A549 (cell line): ENCODE measurements around the gene TIE1. TPM values are rescaled to one million over a fixed set of nuclear protein-coding genes. Genes with fewer than 3 reads are reported as not detected.

ENCODE experiments used
- ATAC-seq, 2 experiments: fragments of 200-7000 bp in 1 of 2; fragments of >200 bp in 1 of 2; cut with Nextera tagmentation in 1 of 2; cut with Tn5 transposase in 1 of 2; 3 replicates each; pipeline versions ENCODE4 v1.8.0 to v1.9.1; 2018 to 2020; ENCODE audit warnings: mild to moderate bottlenecking in 1 of 2, moderate library complexity in 1 of 2
- CTCF ChIA-PET: fragments of 300-600 bp; sonication (Branson Sonifier 250); formaldehyde crosslinking; extraction: SDS; loops from one replicate; lab custom pipeline; 2021; ENCODE audit warnings: antibody characterized with exemption, inconsistent platforms; lab: Yijun Ruan, JAX
- POLR2A ChIA-PET: fragments of 350-600 bp; formaldehyde crosslinking; extraction: SDS; loops from one replicate; lab custom pipeline; 2021; ENCODE audit warnings: antibody characterized with exemption, inconsistent platforms; lab: Yijun Ruan, JAX
- DNase-seq, 2 experiments: peaks; one replicate each; pipeline versions ENCODE4 v3.0.0 to v3.0.0-alpha.2; 2011 to 2016; ENCODE audit warnings: low read depth in 1 of 2, low spot score in 1 of 2
- FAIRE-seq: peaks from 2 replicates; lab custom pipeline; 2011; peaks lifted over from hg19 to GRCh38; lab: Jason Lieb, UNC
- H3K27ac ChIP-seq, 2 experiments: fragments of >200 bp; sonication (Bioruptor Twin); formaldehyde crosslinking; 3 replicates each; pipeline ENCODE4 v1.5.1; 2016 to 2017
- H3K4me1 ChIP-seq: fragments of >200 bp; sonication (Bioruptor Twin); formaldehyde crosslinking; 3 replicates; pipeline ENCODE4 v1.6.1; 2016
- H3K4me2 ChIP-seq: fragments of >200 bp; sonication (Bioruptor Twin); formaldehyde crosslinking; 3 replicates; pipeline ENCODE4 v1.6.1; 2016
- H3K4me3 ChIP-seq: fragments of >200 bp; sonication (Bioruptor Twin); formaldehyde crosslinking; 3 replicates; pipeline ENCODE4 v1.5.1; 2016
- H3K9me3 ChIP-seq: fragments of >200 bp; sonication (Bioruptor Twin); formaldehyde crosslinking; 3 replicates; pipeline ENCODE4 v1.6.1; 2016
- ATOH8 ChIP-seq: fragments of 250-450 bp; sonication (Bioruptor Pico); IDR thresholded peaks from 2 replicates; pipeline ENCODE4 v1.5.0; 2020; ENCODE audit warnings: low read depth, mild to moderate bottlenecking, moderate library complexity
- BCL3 ChIP-seq: fragments of >200 bp; sonication (Bioruptor Twin); formaldehyde crosslinking; IDR thresholded peaks from 3 replicates; pipeline ENCODE4 v1.6.1; 2016
- CBX2 ChIP-seq: fragments of 200-600 bp; sonication (generic); IDR thresholded peaks from 2 replicates; pipeline ENCODE4 v1.6.1; 2016; ENCODE audit warnings: low read depth, mild to moderate bottlenecking, borderline replicate concordance
- CTCF ChIP-seq: fragments of >200 bp; sonication (Bioruptor Twin); formaldehyde crosslinking; IDR thresholded peaks from 3 replicates; pipeline ENCODE4 v1.5.1; 2016
- ESRRA ChIP-seq: fragments of 150-350 bp; IDR thresholded peaks from 2 replicates; pipeline ENCODE4 v1.6.1; 2014; ENCODE audit warnings: mild to moderate bottlenecking, low read length, borderline replicate concordance
- HES2 ChIP-seq: fragments of >200 bp; sonication (Bioruptor Twin); formaldehyde crosslinking; IDR thresholded peaks from 2 replicates; pipeline ENCODE4 v1.6.1; 2016
- HOXA7 ChIP-seq: fragments of 250-450 bp; sonication (Bioruptor Pico); IDR thresholded peaks from 2 replicates; pipeline ENCODE4 v1.5.0; 2020; ENCODE audit warnings: mild to moderate bottlenecking, moderate library complexity
- HOXB13 ChIP-seq: fragments of 250-450 bp; sonication (Bioruptor Pico); IDR thresholded peaks from 2 replicates; pipeline ENCODE4 v1.5.0; 2020; ENCODE audit warnings: low read depth, mild to moderate bottlenecking, moderate library complexity
- JUNB ChIP-seq: fragments of >200 bp; sonication (Bioruptor Twin); formaldehyde crosslinking; IDR thresholded peaks from 2 replicates; pipeline ENCODE4 v1.6.1; 2016
- KDM1A ChIP-seq: fragments of 200-600 bp; sonication (generic); IDR thresholded peaks from 2 replicates; pipeline ENCODE4 v1.6.1; 2016; ENCODE audit warnings: low read depth, mild to moderate bottlenecking
- KDM5A ChIP-seq: fragments of 200-600 bp; sonication (generic); IDR thresholded peaks from 2 replicates; pipeline ENCODE4 v1.6.1; 2016; ENCODE audit warnings: antibody characterized with exemption, mild to moderate bottlenecking
- MAFK ChIP-seq: fragments of 450-650 bp; IDR thresholded peaks from 2 replicates; pipeline ENCODE4 v1.6.1; 2014; ENCODE audit not compliant: partially characterized antibody
- NFE2L2 ChIP-seq: fragments of 150-350 bp; conservative IDR thresholded peaks from 2 replicates; pipeline ENCODE4 v1.6.1; 2014; ENCODE audit warnings: low read length
- NPAS2 ChIP-seq: fragments of 250-450 bp; sonication (Bioruptor Pico); IDR thresholded peaks from 2 replicates; pipeline ENCODE4 v1.8.0; 2022; ENCODE audit warnings: mild to moderate bottlenecking, moderate library complexity, borderline replicate concordance
- POLR2A ChIP-seq: IDR thresholded peaks from 2 replicates; pipeline ENCODE4 v1.6.1; 2012; ENCODE audit warnings: mild to moderate bottlenecking, low read length
- RAD21 ChIP-seq, 2 experiments: fragments of >200 bp in 1 of 2; sonication (Bioruptor Twin) in 1 of 2; formaldehyde crosslinking in 1 of 2; IDR thresholded peaks in 1 of 2; conservative IDR thresholded peaks in 1 of 2; 2 replicates in 1 of 2; 3 replicates in 1 of 2; pipeline ENCODE4 v1.6.1; 2012 to 2018; ENCODE audit warnings: inconsistent platforms in 1 of 2
- RARB ChIP-seq: fragments of 250-450 bp; sonication (Bioruptor Pico); IDR thresholded peaks from 2 replicates; pipeline ENCODE4 v1.8.0; 2021; ENCODE audit warnings: mild to moderate bottlenecking, moderate library complexity
- RCOR1 ChIP-seq: fragments of 150-350 bp; IDR thresholded peaks from 2 replicates; pipeline ENCODE4 v1.6.1; 2014; ENCODE audit warnings: antibody characterized with exemption, low read length, low read depth
- RNF2 ChIP-seq: fragments of 200-600 bp; sonication (generic); IDR thresholded peaks from 2 replicates; pipeline ENCODE4 v1.6.1; 2016; ENCODE audit warnings: low read depth, mild to moderate bottlenecking, antibody characterized with exemption, moderate library complexity, borderline replicate concordance
- SREBF2 ChIP-seq: fragments of 450-650 bp; IDR thresholded peaks from 2 replicates; pipeline ENCODE4 v1.6.1; 2014; ENCODE audit warnings: mild to moderate bottlenecking, moderate library complexity
- TFCP2L1 ChIP-seq: fragments of 250-450 bp; sonication (Bioruptor Pico); IDR thresholded peaks from 2 replicates; pipeline ENCODE4 v1.5.0; 2021; ENCODE audit warnings: mild to moderate bottlenecking
- TP53 ChIP-seq: fragments of 250-450 bp; sonication (Bioruptor Pico); IDR thresholded peaks from 2 replicates; pipeline ENCODE4 v1.5.0; 2021; ENCODE audit warnings: mild to moderate bottlenecking, moderate library complexity
- ZC3H11A ChIP-seq: fragments of 450-650 bp; IDR thresholded peaks from 2 replicates; pipeline ENCODE4 v1.6.1; 2014; ENCODE audit warnings: antibody characterized with exemption, mild to moderate bottlenecking
- ZFP36 ChIP-seq: fragments of 450-650 bp; IDR thresholded peaks from 2 replicates; pipeline ENCODE4 v1.6.1; 2014; ENCODE audit warnings: borderline replicate concordance; ENCODE audit not compliant: partially characterized antibody
- WGBS: methylation state at CpG from one replicate; pipeline ENCODE4 v1.1.6; 2017; ENCODE audit errors: missing lambda C conversion rate; 5-methylcytosine and 5-hydroxymethylcytosine counted together
- polyA plus RNA-seq, 4 experiments: library from polyadenylated mRNA; depleted of rRNA in 3 of 4; stranded (reverse); fragments of >200 nt; fragmentation: RNase III in 1 of 4; extraction: RNeasy Plus Mini Kit Qiagen cat#74134 plus additional on column Dnase treatment in 1 of 4; gene quantifications; 2 replicates in 3 of 4; 3 replicates in 1 of 4; pipeline ENCODE4 v1.2.3, GENCODE V29; 2011 to 2017
- TF ChIP-seq, protein P1 (sequence below): fragments of 250-450 bp; sonication (Bioruptor Pico); IDR thresholded peaks from 2 replicates; pipeline ENCODE4 v1.5.0; 2021; ENCODE audit warnings: mild to moderate bottlenecking, moderate library complexity, borderline replicate concordance
- TF ChIP-seq, protein P2 (sequence below): fragments of 450-650 bp; IDR thresholded peaks from 2 replicates; pipeline ENCODE4 v1.6.1; 2014; ENCODE audit warnings: antibody characterized with exemption
- TF ChIP-seq, protein P3 (sequence below): IDR thresholded peaks from 2 replicates; pipeline ENCODE4 v1.6.1; 2012
- TF ChIP-seq, protein P4 (sequence below): IDR thresholded peaks from 2 replicates; pipeline ENCODE4 v1.6.1; 2012; ENCODE audit warnings: low read depth, borderline replicate concordance

Gene TIE1
- polyA plus RNA-seq, 2 of the 4 experiments (the other 2 are of a cell fraction): not detected

GRCh38 chr1:43298055-43298454 is 2.7 kb upstream of the TIE1 start:
- H3K4me2 ChIP-seq: no peak overlapping the region
- no peak overlapping the region for H3K27ac ChIP-seq
- WGBS: 78% methylated on average over 1 of the region's 1 CpG
- H3K4me1 ChIP-seq: peaks cover 8% of the 10 kb centered on the region; the same call in 1 of the 3 replicates
- ATAC-seq: no peak
- ChIA-PET POLR2A (no interaction called here), CTCF (no interaction called here)
- FAIRE-seq: no peak
- no peaks in the 10 kb centered on the region for H3K9me3 ChIP-seq
- TF ChIP-seq, protein P1, sequence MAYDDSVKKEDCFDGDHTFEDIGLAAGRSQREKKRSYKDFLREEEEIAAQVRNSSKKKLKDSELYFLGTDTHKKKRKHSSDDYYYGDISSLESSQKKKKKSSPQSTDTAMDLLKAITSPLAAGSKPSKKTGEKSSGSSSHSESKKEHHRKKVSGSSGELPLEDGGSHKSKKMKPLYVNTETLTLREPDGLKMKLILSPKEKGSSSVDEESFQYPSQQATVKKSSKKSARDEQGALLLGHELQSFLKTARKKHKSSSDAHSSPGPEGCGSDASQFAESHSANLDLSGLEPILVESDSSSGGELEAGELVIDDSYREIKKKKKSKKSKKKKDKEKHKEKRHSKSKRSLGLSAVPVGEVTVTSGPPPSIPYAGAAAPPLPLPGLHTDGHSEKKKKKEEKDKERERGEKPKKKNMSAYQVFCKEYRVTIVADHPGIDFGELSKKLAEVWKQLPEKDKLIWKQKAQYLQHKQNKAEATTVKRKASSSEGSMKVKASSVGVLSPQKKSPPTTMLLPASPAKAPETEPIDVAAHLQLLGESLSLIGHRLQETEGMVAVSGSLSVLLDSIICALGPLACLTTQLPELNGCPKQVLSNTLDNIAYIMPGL: no peak
- no peak for TF ChIP-seq RNF2
- no peak for TF ChIP-seq MAFK
- no peak for TF ChIP-seq NPAS2
- no peak for TF ChIP-seq KDM5A
- TF ChIP-seq POLR2A: no peak
- TF ChIP-seq, protein P2, sequence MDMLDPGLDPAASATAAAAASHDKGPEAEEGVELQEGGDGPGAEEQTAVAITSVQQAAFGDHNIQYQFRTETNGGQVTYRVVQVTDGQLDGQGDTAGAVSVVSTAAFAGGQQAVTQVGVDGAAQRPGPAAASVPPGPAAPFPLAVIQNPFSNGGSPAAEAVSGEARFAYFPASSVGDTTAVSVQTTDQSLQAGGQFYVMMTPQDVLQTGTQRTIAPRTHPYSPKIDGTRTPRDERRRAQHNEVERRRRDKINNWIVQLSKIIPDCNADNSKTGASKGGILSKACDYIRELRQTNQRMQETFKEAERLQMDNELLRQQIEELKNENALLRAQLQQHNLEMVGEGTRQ: no peak
- no peak for TF ChIP-seq RARB (CRISPR knock-in tag)
- no peak for TF ChIP-seq NFE2L2
- TF ChIP-seq, protein P3, sequence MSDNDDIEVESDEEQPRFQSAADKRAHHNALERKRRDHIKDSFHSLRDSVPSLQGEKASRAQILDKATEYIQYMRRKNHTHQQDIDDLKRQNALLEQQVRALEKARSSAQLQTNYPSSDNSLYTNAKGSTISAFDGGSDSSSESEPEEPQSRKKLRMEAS: no peak
- TF ChIP-seq, protein P4, sequence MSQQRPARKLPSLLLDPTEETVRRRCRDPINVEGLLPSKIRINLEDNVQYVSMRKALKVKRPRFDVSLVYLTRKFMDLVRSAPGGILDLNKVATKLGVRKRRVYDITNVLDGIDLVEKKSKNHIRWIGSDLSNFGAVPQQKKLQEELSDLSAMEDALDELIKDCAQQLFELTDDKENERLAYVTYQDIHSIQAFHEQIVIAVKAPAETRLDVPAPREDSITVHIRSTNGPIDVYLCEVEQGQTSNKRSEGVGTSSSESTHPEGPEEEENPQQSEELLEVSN: no peak
- no peak for TF ChIP-seq ZC3H11A
- TF ChIP-seq HOXA7 (CRISPR knock-in tag): no peak
- TF ChIP-seq CTCF: no peak
- no peak for TF ChIP-seq RAD21 (conservative IDR thresholded peaks at IDR 0.05 in 1 of 2, IDR thresholded peaks at IDR 0.05 in 1 of 2)
- no peak for TF ChIP-seq ATOH8
- no peak for TF ChIP-seq RCOR1
- TF ChIP-seq JUNB: no peak
- TF ChIP-seq, all 56 proteins: peak for 0
- DNase-seq: no peak
- no peak overlapping the region for H3K4me3 ChIP-seq

DNA sequence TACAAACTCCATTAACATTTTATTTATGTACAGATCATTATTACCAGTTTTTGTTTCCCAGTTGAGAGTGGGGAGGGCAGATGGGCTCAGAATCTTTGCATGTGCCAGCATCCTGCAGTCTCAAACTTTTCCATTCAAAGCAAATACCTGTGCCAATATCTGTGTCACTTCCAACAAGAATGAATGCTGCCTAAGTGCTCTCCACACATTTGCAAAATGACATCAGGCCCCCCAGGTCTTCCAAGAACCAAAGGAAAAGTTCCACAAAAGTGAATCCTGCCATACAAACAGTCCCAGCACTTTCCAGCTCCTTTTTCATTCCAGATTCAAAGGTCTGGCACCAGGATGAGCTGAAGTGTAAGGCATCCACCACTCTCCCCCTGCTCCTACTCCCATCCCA is 1.7 kb upstream of the TIE1 start:
- no peak for FAIRE-seq
- H3K4me3 ChIP-seq: no peak overlapping the region
- H3K4me1 ChIP-seq: peaks cover 6% of the 10 kb centered on the region; the same call in 1 of the 3 replicates
- DNase-seq: no peak
- ChIA-PET POLR2A (no interaction called here), CTCF (no interaction called here)
- H3K4me2 ChIP-seq: no peak overlapping the region
- no peaks in the 10 kb centered on the region for H3K9me3 ChIP-seq
- ATAC-seq: no peak
- TF ChIP-seq SREBF2: no peak
- TF ChIP-seq CBX2: no peak
- TF ChIP-seq HES2: no peak
- TF ChIP-seq NFE2L2: no peak
- no peak for TF ChIP-seq KDM1A
- TF ChIP-seq NPAS2: no peak
- no peak for TF ChIP-seq TFCP2L1 (CRISPR knock-in tag)
- TF ChIP-seq ZFP36: no peak
- TF ChIP-seq TP53 (CRISPR knock-in tag): no peak
- no peak for TF ChIP-seq HOXB13 (CRISPR knock-in tag)
- no peak for TF ChIP-seq ESRRA
- TF ChIP-seq CTCF: no peak
- TF ChIP-seq BCL3: no peak
- no peak overlapping the region for H3K27ac ChIP-seq
